ENCODE results near the gene KRT5.
"Not testable (repeated sequence)": the region's sequence is repeated elsewhere in the genome, so short reads cannot be mapped to it uniquely, and the experiment has no call there.

The KRT5 gene

DNA sequence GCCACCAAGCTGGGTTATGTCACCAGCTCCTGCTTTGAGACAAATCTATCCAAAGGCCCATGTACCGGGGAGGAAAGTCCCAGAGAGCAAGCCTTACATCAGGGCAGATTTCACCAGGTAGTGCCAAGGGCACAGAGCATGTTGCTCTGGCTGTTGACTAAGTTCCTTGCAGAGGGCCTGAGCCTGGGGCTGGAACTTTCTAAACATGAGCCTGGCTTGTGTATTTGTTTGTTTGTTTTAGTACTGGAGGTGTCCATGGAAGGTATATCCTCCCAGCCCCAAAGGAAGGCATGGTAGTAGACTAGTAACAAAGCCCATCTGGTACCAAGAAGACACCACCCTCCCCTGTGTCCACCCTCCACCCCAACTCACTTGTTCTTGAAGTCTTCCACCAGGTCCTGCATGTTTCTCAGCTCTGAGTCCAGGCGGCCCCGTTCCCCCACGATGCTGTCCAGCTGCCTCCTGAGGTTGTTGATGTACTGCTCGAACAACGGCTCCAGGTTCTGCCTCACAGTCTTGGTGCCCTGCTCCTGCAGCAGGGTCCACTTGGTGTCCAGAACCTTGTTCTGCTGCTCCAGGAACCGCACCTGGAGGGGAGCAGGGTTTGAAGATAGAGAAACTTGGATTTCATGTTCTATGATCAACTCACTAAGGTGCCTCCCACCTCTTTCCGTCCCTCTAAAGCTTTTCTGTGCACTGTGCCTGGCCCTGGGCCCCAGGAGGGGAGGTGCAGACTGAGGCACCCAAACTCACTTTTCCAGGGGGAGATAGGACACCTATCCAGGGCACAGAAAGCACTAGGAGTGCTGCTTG, 1.4 kb downstream of the KRT5 start:
- no peak for DNase-seq

GRCh38 chr12:52517888-52518287, 2.3 kb downstream of the KRT5 start:
- no peak for DNase-seq

GRCh38 chr12:52517005-52517835, 3.0 kb downstream of the KRT5 start:
- no peak for DNase-seq

DNA sequence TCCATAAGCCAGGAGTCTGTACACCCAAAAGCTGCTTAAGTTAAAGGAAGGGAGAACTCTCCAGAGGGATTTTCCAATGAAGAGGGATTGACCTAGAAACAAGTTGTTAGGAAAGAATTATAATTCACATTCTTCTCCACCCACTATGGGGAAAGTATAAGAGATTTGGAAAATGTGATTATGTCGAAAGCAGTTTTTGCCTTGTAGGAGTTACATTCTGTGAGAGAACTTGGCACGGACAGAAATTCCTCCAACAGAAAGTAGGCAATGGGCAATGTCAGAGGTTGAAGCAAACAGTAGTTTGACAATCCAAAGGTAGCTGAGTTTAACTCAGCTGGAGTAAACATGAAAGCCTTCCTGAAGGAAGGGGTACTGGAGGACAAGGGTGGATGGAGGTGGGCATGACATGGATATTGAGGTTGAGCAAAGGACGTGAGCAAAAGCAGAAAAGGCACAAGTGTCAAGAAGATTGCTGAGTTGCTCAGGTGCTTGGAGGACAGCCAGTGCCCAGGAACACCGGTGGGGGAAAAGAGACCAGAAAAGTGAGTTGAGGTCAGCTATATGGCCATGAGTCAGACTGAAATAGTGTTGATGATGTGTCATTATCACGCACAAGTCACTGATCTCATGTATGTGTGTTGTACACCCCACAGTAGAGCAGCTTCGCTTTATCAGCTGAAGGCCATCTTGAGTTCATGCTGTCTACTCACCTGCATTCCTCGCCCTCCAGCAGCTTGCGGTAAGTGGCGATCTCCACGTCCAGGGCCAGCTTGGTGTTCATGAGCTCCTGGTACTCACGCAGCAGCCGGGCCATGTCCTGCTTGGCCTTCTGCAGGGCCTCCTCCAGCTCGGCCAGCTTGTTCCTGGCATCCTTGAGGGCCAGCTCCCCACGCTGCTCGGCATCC, 4.0 kb downstream of the KRT5 start:
- DNase-seq, result no peak

- no peak for DNase-seq
These were observed 4.9 kb downstream of the KRT5 start for GRCh38 chr12:52515319-52515646.

DNA sequence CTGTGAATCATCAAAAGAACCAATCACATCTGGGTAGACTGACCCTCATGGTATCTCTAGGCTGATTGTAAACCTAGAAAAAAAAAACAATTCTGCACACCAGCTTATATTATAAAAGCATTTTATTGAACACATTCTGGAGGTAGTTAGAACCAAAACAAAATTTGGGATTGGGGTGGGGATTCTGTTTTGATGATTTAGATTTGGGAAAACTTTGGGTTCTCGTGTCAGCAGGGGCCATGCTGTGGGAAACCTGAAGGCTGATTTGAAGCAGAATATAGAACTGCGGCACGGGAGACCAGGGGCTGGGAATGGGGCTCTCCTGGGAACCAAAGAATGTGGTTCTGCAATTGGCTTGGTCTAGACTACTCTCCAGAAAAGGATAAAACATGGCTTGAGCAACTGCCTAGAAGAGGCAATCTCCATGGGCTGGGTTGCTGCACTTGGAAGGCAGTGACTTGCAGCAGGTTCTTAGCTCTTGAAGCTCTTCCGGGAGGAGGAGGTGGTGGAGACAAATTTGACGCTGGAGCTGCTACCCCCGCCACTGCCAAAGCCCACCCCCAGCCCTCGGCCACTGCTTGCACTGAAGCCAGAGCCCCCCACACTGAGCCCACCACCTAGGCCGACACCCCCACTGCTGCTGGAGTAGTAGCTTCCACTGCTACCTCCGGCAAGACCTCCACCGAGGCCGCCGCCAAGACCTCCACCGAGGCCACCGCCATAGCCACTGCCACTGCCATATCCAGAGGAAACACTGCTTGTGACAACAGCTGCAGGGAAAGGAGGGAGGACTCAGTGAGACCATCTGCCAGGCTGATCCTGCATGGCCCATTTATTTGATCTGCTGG, 5.5 kb downstream of the KRT5 start:
- no peak for DNase-seq

- no peak for DNase-seq
These were observed 6.5 kb downstream of the KRT5 start for GRCh38 chr12:52513736-52514135.

- no peak for DNase-seq
These were observed 12.0 kb downstream of the KRT5 start for GRCh38 chr12:52508211-52508610.

DNA sequence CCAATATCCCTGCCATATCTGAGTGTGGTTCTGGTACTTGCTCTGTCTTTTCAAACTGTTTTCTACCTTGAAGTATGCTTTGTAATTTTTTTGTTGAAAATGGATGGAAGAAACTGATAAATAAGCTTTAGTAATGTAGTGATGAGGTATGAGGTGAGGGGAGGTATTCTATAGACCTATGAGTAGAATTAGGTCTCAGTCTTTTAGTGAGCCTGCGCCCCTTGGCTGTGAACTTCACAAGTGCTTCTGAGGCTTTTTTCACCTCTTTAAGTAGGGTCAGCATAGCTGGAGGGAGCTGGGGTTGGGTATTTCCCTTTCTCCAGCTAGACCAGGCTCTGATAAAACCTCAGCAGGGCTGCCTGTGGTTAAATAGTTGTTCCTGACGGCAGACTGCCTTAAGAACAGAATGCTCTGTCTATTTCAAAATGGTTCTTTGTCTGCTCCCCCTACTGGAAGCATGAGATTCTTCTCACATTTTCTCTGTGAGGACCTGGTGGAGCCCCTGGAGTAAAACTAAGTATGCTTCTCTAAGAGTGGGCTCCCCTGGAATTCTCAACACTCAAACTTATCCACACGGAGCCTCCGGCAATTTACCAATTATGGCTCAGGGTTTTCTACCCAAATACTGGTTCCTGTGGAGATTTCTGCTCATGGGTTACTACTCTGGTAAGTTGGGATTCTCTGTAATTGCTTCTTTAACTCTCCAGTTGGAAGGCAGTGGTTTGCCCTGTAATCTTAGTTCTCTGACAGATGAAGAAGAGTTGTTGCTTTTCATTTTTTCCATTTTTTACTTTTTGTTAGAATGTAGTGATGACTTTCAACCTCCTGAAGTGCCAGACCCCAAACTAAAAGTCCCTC, 13.1 kb downstream of the KRT5 start:
- no peak for DNase-seq

GRCh38 chr12:52502877-52503276, 17.3 kb downstream of the KRT5 start:
- DNase-seq, result no peak

DNA sequence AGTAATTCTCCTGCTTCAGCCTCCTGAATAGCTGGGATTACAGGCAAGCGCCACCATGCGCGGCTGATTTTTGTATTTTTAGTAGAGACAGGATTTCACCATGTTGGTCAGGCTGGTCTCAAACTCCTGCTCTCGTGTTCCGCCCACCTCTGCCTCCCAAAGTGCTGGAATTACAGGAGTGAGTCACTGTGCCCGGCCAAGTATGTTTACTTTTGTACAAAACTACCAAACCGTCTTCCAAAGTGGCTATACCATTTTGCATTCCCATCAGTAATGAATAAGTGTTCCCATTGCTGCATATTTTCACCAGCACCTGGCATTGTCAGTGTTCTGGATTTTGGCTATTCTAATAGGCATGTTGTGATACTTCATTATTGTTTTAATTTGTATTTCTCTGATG, 18.7 kb downstream of the KRT5 start:
- no peak for DNase-seq

GRCh38 chr12:52500574-52500973, 19.6 kb downstream of the KRT5 start:
- DNase-seq, result not testable (repeated sequence)

GRCh38 chr12:52499806-52500560, 20.2 kb downstream of the KRT5 start:
- no peak for DNase-seq

- DNase-seq, result no peak
These were observed 21.2 kb downstream of the KRT5 start for GRCh38 chr12:52498946-52499345.

DNA sequence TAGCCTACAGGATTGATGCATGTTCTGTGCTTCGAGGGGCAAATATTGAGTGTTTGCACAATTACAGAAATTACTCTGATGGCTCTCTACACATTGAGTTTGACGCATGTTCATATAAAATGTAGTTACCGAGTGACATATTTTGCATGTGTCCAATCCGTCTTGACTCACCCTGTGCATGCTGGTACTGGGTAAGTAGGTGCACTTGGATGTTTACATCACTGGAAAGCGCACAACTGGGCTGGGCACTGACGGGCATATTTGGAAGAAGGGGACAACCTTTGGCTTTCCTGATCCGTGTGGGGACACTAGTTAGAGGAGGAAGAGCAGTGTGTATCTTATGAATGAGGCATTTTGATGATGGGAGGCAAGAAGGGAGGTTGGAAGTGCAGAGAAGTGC, 22.2 kb downstream of the KRT5 start:
- DNase-seq, result no peak

- no peak for DNase-seq
These were observed 23.6 kb downstream of the KRT5 start for GRCh38 chr12:52496590-52497071.

DNA sequence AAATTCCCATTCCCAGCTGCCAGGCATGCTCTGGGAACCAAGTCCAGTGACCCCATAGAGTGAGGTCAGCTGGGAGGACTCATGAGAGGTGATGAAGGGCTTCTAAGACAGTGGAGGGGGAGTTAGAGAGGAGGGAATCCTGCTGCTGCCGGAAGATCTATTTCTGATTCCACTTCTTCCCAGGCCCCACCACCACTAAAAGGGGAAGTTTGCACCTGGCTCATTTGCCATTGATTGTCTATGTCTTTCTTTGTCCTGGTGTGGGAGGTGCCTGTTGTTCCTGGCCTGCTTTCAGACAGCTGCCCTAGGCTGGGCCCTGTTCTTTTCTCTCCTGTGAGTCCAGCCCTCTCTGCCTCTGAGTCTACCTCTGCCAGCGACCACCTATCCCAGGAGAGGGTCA, 24.1 kb downstream of the KRT5 start:
- no peak for DNase-seq

DNA sequence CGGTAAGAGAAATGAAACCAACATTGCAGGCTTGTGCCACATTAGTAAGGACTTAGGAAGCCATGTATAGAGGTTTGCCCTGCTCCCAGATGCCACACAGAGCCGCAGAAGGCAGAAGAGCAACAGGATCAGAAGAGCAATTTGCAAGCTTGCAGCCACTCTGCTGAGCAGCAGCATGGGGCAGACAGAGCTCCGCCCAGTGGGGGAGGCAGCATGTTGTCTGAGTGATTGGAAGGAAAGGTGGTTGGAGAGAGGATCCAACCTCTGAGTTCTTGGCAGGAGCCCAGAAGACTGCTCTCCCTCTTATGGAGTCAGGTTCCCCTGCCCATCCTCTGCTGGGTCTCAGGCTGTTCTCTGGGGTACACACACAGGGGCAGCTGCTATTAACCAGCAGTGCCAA, 24.8 kb downstream of the KRT5 start:
- DNase-seq, result no peak

- DNase-seq, result no peak
These were observed 25.7 kb downstream of the KRT5 start for GRCh38 chr12:52494518-52494917.

GRCh38 chr12:52494100-52494499, 26.1 kb downstream of the KRT5 start:
- no peak for DNase-seq

Measured in stimulated activated naive CD4-positive, alpha-beta T cell treated with Interleukin-2 at 50 U/mL for 16 hours (primary cell).